Calu3 (cell line): ENCODE data around the gene CNNM4. TPM values are rescaled to one million over a fixed set of nuclear protein-coding genes. Genes with fewer than 3 reads are reported as not detected.
A peak's percentile ranks its signal among the peaks of the same experiment; 100 is the strongest.

Source experiments
- BruUV-seq: library from RNA; stranded (reverse); fragments of 400-500 nt; replicated peaks from 2 replicates; lab custom pipeline; 2021; lab: Mats Ljungman, UMichigan
- CTCF ChIA-PET: fragments of 300-600 bp; sonication (Branson Sonifier 250); formaldehyde crosslinking; loops from one replicate; lab custom pipeline; 2022; ENCODE audit warnings: antibody characterized with exemption; lab: Charles Lee
- DNase-seq: peaks from one replicate; pipeline ENCODE4 v3.0.0; 2022
- H3K27ac Mint-ChIP-seq: one replicate; pipeline ENCODE4 v1.8.0; 2022; ENCODE audit warnings: mixed read lengths; ENCODE audit not compliant: unreplicated experiment
- H3K27me3 Mint-ChIP-seq: one replicate; pipeline ENCODE4 v1.8.0; 2022; ENCODE audit warnings: mixed read lengths; ENCODE audit not compliant: unreplicated experiment
- H3K36me3 Mint-ChIP-seq: one replicate; pipeline ENCODE4 v1.8.0; 2022; ENCODE audit warnings: mild to moderate bottlenecking, moderate library complexity, mixed read lengths; ENCODE audit not compliant: insufficient read depth, unreplicated experiment
- H3K4me1 Mint-ChIP-seq: one replicate; pipeline ENCODE4 v1.8.0; 2022; ENCODE audit warnings: mild to moderate bottlenecking, low read depth, mixed read lengths; ENCODE audit not compliant: unreplicated experiment
- H3K4me3 Mint-ChIP-seq: one replicate; pipeline ENCODE4 v1.8.0; 2022; ENCODE audit warnings: mild to moderate bottlenecking, low read depth, moderate library complexity, mixed read lengths; ENCODE audit not compliant: unreplicated experiment
- H3K9me3 Mint-ChIP-seq: one replicate; pipeline ENCODE4 v1.8.0; 2022; ENCODE audit warnings: low read depth, mixed read lengths; ENCODE audit not compliant: unreplicated experiment
- CTCF ChIP-seq: fragments of 200-600 bp; IDR thresholded peaks from one replicate; pipeline ENCODE4 v1.8.0; 2022; ENCODE audit warnings: antibody characterized with exemption; ENCODE audit not compliant: unreplicated experiment
- intact Hi-C: fragments of 100-400 bp; cut with micrococcal nuclease; formaldehyde crosslinking; loops from one replicate; pipeline ENCODE4 v1.10.0; 2022; ENCODE audit not compliant: unreplicated experiment
- total RNA-seq: library from RNA; stranded (reverse); gene quantifications from 2 replicates; pipeline ENCODE4 v1.2.3, GENCODE V29; 2022

CNNM4 gene
- total RNA-seq, 1 experiment from 2014 or later: 22.3 TPM

- Mint-ChIP-seq H3K9me3 (no peaks in the 10 kb centered on the region), H3K27ac (peak overlapping the region; percentile 31), H3K4me1 (peaks cover 18% of the 10 kb centered on the region), H3K4me3 (no peak overlapping the region), H3K36me3 (peaks cover 7% of the 10 kb centered on the region), H3K27me3 (no peaks in the 10 kb centered on the region)
- DNase-seq: no peak
- intact Hi-C loops: no loop called here
- CTCF ChIA-PET: interaction anchor here (1.0 to 1.3 kb wide), 3 partner anchors 10 to 60 kb away, joined by 3 to 8 read pairs (median 5); partner anchors contain the start of gene CNNM4
- no TSS peak for BruUV-seq
- TF ChIP-seq CTCF: no peak
Observed at GRCh38 chr2:96772903-96773671, 12.4 kb downstream of the CNNM4 start.

- CTCF ChIA-PET: interaction anchor here (1.0 to 1.3 kb wide), 3 partner anchors 11 to 59 kb away, joined by 3 to 8 read pairs (median 5); partner anchors contain the start of gene CNNM4
- TF ChIP-seq CTCF: no peak
- no TSS peak for BruUV-seq
- Mint-ChIP-seq H3K9me3 (no peaks in the 10 kb centered on the region), H3K27me3 (no peaks in the 10 kb centered on the region), H3K27ac (no peak overlapping the region), H3K4me1 (peaks cover 18% of the 10 kb centered on the region), H3K4me3 (no peak overlapping the region), H3K36me3 (peaks cover 7% of the 10 kb centered on the region)
- DNase-seq: no peak
- intact Hi-C loops: no loop called here
Observed at GRCh38 chr2:96773922-96774321, 13.2 kb downstream of the CNNM4 start.

- intact Hi-C loops: no loop called here
- H3K27me3 Mint-ChIP-seq: no peaks in the 10 kb centered on the region
- CTCF ChIA-PET: no interaction called here
- no peak overlapping the region for H3K4me3 Mint-ChIP-seq
- peaks cover 7% of the 10 kb centered on the region for H3K36me3 Mint-ChIP-seq
- no peak for TF ChIP-seq CTCF
- peaks cover 18% of the 10 kb centered on the region for H3K4me1 Mint-ChIP-seq
- H3K27ac Mint-ChIP-seq: no peak overlapping the region
- BruUV-seq: no TSS peak
- DNase-seq: no peak
- no peaks in the 10 kb centered on the region for H3K9me3 Mint-ChIP-seq
Observed at GRCh38 chr2:96775160-96775559, 14.5 kb downstream of the CNNM4 start.

- H3K36me3 Mint-ChIP-seq: no peaks in the 10 kb centered on the region
- CTCF ChIA-PET: no interaction called here
- TF ChIP-seq CTCF: no peak
- intact Hi-C loops: no loop called here
- no peak overlapping the region for H3K27ac Mint-ChIP-seq
- BruUV-seq: no TSS peak
- H3K4me1 Mint-ChIP-seq: peaks cover 9% of the 10 kb centered on the region
- H3K4me3 Mint-ChIP-seq: no peak overlapping the region
- DNase-seq: no peak
- H3K9me3 Mint-ChIP-seq: no peaks in the 10 kb centered on the region
- H3K27me3 Mint-ChIP-seq: no peaks in the 10 kb centered on the region
Observed at GRCh38 chr2:96783388-96783787, 22.7 kb downstream of the CNNM4 start.
